GM18861 (cell line): Measurements from ENCODE around the gene RNU11.
A peak's percentile ranks its signal among the peaks of the same experiment; 100 is the strongest.
"Not testable (repeated sequence)": the region's sequence is repeated elsewhere in the genome, so short reads cannot be mapped to it uniquely, and the experiment has no call there.

Experiments
- ATAC-seq: cut with Tn5 transposase; IDR thresholded peaks from one replicate; pipeline ENCODE4 v1.9.1; 2021; ENCODE audit not compliant: unreplicated experiment

The RNU11 gene

GRCh38 chr1:28648474-28649198, at the start of gene RNU11:
TSS of gene RNU11 (plus strand) at chr1:28648600.
- ATAC-seq: peak; percentile 57

- ATAC-seq: no peak
These were observed 46.7 kb upstream of the RNU11 start for GRCh38 chr1:28601696-28602095.

- ATAC-seq: no peak
These were observed 45.6 kb upstream of the RNU11 start for GRCh38 chr1:28602536-28603439.

DNA sequence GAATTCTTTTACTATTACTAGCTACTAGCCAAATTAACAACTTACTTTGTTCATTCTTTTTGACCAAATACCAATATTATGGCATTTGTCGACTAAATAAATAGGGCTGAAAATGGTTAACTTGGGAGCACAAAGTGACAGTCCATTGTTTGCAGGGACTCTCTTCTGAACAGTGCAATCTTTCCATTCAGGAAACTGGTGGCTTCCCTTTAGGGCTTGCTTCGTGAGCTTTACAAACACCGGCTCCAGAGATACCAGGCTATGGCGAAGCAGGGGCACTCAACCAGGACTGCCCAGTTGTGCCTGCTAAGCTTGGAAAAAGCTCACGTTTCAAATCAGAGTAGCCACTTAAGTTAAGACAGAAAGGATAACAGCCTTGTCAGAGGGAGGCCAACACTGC, 44.0 kb upstream of the RNU11 start:
- ATAC-seq: no peak

GRCh38 chr1:28604962-28605361, 43.4 kb upstream of the RNU11 start:
- ATAC-seq: no peak

DNA sequence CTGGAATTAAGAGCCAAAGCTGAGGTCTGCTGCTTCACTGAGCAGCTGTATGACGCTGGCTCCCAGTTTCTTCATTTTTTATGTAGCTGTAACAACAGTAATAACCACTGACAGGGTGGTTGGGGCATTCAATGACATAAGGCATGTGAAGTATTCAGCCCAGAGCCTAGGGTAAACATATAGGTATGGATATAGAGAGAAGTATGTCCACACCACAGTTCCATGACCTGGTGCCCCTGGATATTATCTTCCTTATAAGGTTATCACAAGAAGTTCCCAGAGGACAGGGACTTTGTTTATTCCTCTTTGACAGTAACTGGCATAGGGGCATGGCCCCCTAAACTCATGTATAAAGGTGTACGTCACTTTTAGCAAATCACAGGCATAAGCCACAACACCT, 41.6 kb upstream of the RNU11 start:
- ATAC-seq: no peak

DNA sequence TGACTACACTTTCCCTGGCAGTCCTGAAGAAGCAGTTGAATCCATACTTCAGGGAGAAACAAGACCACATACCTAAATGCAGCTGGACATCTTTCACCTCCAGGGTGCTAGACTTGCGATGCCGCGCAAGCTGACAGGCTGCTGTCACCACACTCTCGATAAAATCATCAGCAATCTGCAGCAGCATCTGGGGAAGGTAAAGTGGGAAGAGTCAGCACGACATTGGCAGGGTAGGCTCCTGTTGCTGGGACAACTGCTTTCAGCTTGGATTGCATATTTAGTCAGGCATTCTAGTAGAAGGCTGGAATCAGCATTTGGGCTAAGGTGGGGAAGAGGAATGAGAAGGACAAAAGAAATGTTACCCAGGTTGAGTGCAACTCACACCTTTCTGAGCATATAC, 35.2 kb upstream of the RNU11 start:
- ATAC-seq: no peak

DNA sequence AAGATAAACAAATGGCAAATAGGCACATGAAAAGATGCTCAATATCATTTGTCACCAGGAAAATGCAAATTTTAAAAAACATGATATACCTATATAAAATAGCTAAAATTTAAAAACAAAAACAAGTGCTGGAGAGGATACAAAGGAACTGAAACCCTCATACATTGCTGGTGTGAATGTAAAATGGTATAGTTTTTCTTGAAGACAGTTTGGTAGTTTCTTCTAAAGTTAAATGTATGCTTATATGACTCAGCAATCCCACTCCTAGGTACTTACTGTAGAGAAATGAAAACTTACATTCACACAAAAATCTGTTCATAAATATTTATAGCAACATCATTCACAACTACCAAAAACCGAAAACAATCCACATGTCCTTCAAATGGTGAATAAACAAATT, 16.7 kb upstream of the RNU11 start:
- no peak for ATAC-seq

DNA sequence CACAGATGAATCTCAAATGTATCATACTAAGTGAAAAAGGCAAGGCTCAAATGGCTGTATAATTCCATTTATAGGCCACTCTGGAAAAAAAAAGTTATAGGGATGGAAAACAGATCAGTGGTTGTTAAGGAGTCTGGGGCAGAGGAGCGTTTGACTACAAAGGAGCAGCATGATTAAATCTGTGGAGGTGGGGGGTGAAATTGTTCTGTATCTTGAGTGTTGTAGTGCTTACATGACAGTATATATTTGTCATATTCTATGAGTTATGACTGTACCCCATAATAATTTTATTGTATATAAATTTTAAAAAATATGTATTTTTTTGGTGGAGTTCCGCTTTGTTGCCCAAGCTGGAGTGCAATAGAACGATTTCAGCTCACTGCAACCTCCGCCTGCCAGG, 15.8 kb upstream of the RNU11 start:
- no peak for ATAC-seq

- no peak for ATAC-seq
These were observed 7.6 kb upstream of the RNU11 start for GRCh38 chr1:28640766-28641165.

- no peak for ATAC-seq
These were observed 6.1 kb upstream of the RNU11 start for GRCh38 chr1:28642056-28642846.

- ATAC-seq: peak; percentile 74
These were observed 5.4 kb upstream of the RNU11 start, which contains the start of gene TAF12 for GRCh38 chr1:28642847-28643635. TSS of gene TAF12 (minus strand) at chr1:28643067. CDS start at chr1:28622081, 20,986 bp downstream.

- ATAC-seq: no peak
These were observed 3.9 kb upstream of the RNU11 start for GRCh38 chr1:28644494-28644893.

DNA sequence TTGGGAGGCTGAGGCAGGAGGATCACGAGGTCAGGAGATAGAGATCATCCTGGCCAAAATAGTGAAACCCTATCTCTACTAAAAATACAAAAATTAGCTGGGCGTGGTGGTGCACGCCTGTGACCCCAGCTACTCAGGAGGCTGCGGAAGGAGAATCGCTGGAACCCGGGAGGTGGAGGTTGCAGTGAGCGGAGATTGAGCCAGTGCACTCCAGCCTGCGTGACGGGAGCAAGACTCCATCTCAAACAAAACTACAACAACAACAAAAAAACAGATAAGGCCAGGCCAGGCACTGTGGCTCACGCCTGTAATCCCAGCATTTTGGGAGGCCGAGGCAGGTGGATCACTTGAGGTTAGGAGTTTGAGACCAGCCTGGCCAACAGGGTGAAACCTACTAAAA, 3.0 kb upstream of the RNU11 start:
- ATAC-seq: not testable (repeated sequence)

- no peak for ATAC-seq
These were observed 2.4 kb upstream of the RNU11 start for GRCh38 chr1:28646040-28646439.

- peak; percentile 59 for ATAC-seq
These were observed 359 bp upstream of the RNU11 start for GRCh38 chr1:28648008-28648473.

- not testable (repeated sequence) for ATAC-seq
These were observed 4.7 kb downstream of the RNU11 start for GRCh38 chr1:28653063-28653462.

DNA sequence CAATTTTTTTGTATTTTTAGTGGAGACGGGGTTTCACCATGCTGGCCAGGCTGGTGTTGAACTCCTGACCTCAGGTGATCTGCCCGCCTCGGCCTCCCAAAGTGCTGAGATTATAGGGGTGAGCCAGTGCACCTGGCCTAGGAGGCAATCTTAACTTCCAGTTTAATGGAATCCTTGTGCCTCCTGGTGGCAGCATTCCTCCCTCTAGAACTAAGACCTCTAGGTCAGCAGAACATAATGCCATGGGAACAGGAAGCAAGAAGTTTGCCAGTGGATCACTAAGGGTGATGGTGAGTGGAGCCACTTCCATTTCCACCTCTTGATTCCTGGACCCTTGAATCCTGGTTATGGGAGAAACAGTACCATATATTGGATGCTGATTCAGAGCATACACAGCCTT, 5.5 kb downstream of the RNU11 start:
- ATAC-seq: not testable (repeated sequence)

DNA sequence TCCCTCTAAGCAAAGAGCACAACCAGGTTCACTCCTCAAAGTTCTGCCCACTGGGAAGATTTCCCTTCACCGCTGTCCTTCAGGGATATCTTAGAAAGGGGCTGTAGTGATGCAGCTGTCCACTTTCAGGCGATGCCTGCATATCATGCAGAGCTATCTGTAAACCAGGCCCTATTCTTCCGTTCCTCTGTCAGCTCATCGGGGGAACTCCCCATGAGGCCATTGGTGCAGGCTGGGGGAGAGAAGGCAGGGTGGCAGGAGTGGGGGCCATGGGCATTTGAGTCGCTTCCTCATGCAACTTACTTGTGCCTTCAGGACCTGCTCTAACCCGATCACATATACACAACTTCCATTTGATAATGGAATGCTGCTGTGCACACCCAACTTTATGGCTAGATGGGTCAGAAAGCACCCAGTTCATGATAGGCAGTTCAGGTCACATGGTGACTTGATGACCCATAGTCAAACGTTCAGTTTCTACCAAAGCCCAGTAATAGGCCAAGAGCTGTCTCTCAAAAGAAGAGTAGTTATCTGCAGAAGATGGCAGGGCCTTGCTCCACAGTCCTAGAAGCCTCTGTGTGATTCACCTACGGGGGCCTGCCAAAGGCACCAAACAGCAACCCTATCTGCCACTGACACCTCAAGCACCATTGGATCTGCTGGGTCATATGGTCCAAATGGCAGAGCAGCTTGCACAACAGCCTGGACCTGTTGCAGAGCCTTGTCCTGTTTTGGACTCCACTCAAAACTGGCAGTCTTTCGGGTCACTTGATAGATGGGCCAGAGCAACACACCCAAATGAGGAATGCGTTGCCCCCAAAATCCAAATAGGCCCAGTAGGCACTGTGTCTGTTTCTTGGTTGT, 7.3 kb downstream of the RNU11 start:
- not testable (repeated sequence) for ATAC-seq
